Lower leg skin (tissue), 3 donors: ENCODE data around the gene DMD.

ENCODE experiments used
- POLR2A ChIP-seq, 2 donors: fragments of 450-650 bp; IDR thresholded peaks; one replicate each; pipeline ENCODE4 v1.6.1; 2016 to 2017; ENCODE audit warnings: antibody characterized with exemption in 2 of 2, mild to moderate bottlenecking in 1 of 2, moderate library complexity in 1 of 2
- TF ChIP-seq, protein P1 (sequence below), 3 donors: fragments of 450-650 bp; IDR thresholded peaks; one replicate each; pipeline ENCODE4 v1.5.1; 2016; ENCODE audit warnings: antibody characterized with exemption in 3 of 3, mild to moderate bottlenecking in 3 of 3, moderate library complexity in 2 of 3

DNA sequence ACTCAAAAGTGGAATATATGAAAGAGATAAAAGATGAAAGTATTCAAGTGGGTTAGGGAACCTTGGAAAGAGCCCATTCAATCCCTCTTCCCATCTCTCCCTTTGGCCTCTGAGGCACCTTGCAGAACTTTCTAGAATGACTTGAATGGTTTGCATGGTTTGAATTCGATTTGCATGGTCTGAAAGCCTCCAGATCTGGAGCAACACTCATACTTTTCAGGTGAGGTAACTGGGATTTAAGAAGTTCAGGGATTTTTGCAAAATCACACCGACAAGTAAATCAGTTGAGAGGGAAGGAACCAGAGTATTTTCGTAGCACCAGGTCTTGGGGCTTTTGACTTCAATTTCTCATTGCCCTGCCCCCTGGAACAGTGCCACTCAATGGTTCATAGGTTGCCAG lies 1663.5 kb downstream of the DMD start:
- TF ChIP-seq, protein P1, sequence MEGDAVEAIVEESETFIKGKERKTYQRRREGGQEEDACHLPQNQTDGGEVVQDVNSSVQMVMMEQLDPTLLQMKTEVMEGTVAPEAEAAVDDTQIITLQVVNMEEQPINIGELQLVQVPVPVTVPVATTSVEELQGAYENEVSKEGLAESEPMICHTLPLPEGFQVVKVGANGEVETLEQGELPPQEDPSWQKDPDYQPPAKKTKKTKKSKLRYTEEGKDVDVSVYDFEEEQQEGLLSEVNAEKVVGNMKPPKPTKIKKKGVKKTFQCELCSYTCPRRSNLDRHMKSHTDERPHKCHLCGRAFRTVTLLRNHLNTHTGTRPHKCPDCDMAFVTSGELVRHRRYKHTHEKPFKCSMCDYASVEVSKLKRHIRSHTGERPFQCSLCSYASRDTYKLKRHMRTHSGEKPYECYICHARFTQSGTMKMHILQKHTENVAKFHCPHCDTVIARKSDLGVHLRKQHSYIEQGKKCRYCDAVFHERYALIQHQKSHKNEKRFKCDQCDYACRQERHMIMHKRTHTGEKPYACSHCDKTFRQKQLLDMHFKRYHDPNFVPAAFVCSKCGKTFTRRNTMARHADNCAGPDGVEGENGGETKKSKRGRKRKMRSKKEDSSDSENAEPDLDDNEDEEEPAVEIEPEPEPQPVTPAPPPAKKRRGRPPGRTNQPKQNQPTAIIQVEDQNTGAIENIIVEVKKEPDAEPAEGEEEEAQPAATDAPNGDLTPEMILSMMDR (IDR thresholded peaks at IDR 0.05): no peak
- no peak for TF ChIP-seq POLR2A (IDR thresholded peaks at IDR 0.05)
